GM12878 (cell line): ENCODE results near the gene VARS2.

ENCODE experiments used
- BHLHE40 ChIP-seq, 2 experiments: fragments of 450-650 bp in 1 of 2; IDR thresholded peaks; 2 replicates each; pipeline ENCODE4 v1.6.1; 2011 to 2017; ENCODE audit warnings: low read depth in 2 of 2, borderline replicate concordance in 1 of 2, improper control_type of control experiment in 1 of 2, low read length in 1 of 2, mild to moderate bottlenecking in 1 of 2
- CTCF ChIP-seq, 3 experiments: IDR thresholded peaks in 2 of 3; conservative IDR thresholded peaks in 1 of 3; 2 replicates each; pipeline ENCODE4 v1.5.1; 2011; ENCODE audit warnings: low read depth in 3 of 3, low read length in 3 of 3, mild to moderate bottlenecking in 3 of 3, control low read depth in 2 of 3, moderate library complexity in 2 of 3, inconsistent platforms in 1 of 3, mixed read lengths in 1 of 3; ENCODE audit not compliant: control insufficient read depth in 2 of 3, insufficient read depth in 1 of 3; ENCODE audit errors: extremely low read depth in 1 of 3
- DPF2 ChIP-seq: fragments of 450-650 bp; IDR thresholded peaks from 2 replicates; pipeline ENCODE4 v1.6.1; 2017; ENCODE audit warnings: mild to moderate bottlenecking
- ELK1 ChIP-seq: IDR thresholded peaks from 2 replicates; pipeline ENCODE4 v1.6.1; 2012; ENCODE audit warnings: low read depth, low read length, improper control_type of control experiment
- EZH2 ChIP-seq: IDR thresholded peaks from 2 replicates; pipeline ENCODE4 v1.6.1; 2012; ENCODE audit warnings: low read depth, mild to moderate bottlenecking, control low read depth, inconsistent platforms, low read length, borderline replicate concordance; ENCODE audit not compliant: control insufficient read depth
- IRF4 ChIP-seq: IDR thresholded peaks from 2 replicates; pipeline ENCODE4 v1.6.1; 2011; ENCODE audit warnings: low read depth, low read length
- JUNB ChIP-seq: IDR thresholded peaks from 2 replicates; pipeline ENCODE4 v1.6.1; 2016; ENCODE audit warnings: antibody characterized with exemption, mild to moderate bottlenecking
- KAT2A ChIP-seq: conservative IDR thresholded peaks from 2 replicates; pipeline ENCODE4 v1.6.1; 2011; ENCODE audit warnings: low read depth, low read length; ENCODE audit not compliant: control insufficient read depth
- POLR2A ChIP-seq: IDR thresholded peaks from 2 replicates; pipeline ENCODE4 v1.6.1; 2011; ENCODE audit warnings: low read depth, mild to moderate bottlenecking, low read length
- PRDM15 ChIP-seq: fragments of 450-650 bp; formaldehyde crosslinking; IDR thresholded peaks from 2 replicates; pipeline ENCODE4 v1.4.0; 2020; ENCODE audit warnings: mild to moderate bottlenecking, moderate library complexity
- RAD21 ChIP-seq: IDR thresholded peaks from 2 replicates; pipeline ENCODE4 v1.6.1; 2011; ENCODE audit warnings: mild to moderate bottlenecking, low read depth, low read length, moderate library complexity; ENCODE audit not compliant: insufficient read depth
- USF1 ChIP-seq: IDR thresholded peaks from 2 replicates; pipeline ENCODE4 v1.6.1; 2011; ENCODE audit warnings: borderline replicate concordance, low read depth, mild to moderate bottlenecking, moderate library complexity, mixed read lengths, low read length; ENCODE audit not compliant: insufficient read depth; ENCODE audit errors: extremely low read length
- ZNF274 ChIP-seq: IDR thresholded peaks from one replicate; pipeline ENCODE4 v1.8.0; 2011; ENCODE audit not compliant: insufficient read length, insufficient read depth

- TF ChIP-seq DPF2: no peak
- TF ChIP-seq JUNB: no peak
- TF ChIP-seq IRF4: no peak
- no peak for TF ChIP-seq KAT2A
- no peak for TF ChIP-seq CTCF (IDR thresholded peaks at IDR 0.05 in 2 of 3, conservative IDR thresholded peaks at IDR 0.05 in 1 of 3; ENCODE audit: control insufficient read depth in 2 of 3, extremely low read depth in 1 of 3, insufficient read depth in 1 of 3, low read depth in 3 of 3, low read length in 3 of 3)
- no peak for TF ChIP-seq USF1
- no peak for TF ChIP-seq ELK1
- TF ChIP-seq RAD21: no peak
- no peak for TF ChIP-seq BHLHE40 (IDR thresholded peaks at IDR 0.05; ENCODE audit: borderline replicate concordance in 1 of 2, low read depth in 2 of 2, low read length in 1 of 2)
- TF ChIP-seq EZH2: no peak
- no peak for TF ChIP-seq POLR2A
- TF ChIP-seq ZNF274: no peak
- no peak for TF ChIP-seq PRDM15 (CRISPR knock-in tag)
Measured at GRCh38 chr6:30954631-30955366, 40.8 kb downstream of the VARS2 start.
